ENCODE measurements around the gene NKAIN1.

DNA sequence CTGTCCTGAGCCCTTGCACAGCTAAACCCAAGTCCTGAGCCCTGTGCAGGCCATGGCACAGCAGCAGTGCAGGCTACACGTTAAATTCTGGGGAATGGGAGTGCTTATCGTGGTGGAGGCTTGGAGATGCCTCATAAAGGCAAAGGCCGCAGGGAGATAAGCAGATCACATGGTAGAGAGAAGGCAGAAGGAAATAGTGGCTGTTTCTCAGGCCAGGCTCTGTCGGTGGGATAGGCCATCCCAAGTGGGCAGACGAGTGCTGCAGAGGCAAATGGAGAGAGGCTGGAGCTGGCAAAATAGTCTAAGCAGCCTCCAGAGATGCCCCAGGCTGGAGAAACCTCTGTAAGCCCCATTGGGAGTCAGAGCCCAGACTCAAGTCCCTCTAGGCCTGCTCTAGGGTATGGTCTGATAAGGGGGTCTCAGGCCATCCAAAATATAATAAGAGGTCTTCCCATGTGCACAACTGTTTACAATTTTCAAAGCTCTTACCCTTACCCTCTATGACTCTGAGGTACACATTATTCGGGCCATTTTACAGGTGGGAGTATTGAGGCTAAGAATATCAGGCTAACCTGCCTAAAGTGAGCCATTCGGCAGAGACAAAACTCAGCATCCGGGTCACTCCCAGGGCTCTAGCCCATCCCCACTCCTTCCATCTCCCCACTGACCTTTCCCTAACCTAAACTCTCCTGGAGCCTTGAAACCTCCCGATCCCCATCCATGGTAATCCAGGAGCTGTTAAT is 79.6 kb downstream of the NKAIN1 start:
- TF ChIP-seq EZH2phosphoT487 (IDR thresholded peaks at IDR 0.05; ENCODE audit: low read length): no peak
- TF ChIP-seq, protein P1, sequence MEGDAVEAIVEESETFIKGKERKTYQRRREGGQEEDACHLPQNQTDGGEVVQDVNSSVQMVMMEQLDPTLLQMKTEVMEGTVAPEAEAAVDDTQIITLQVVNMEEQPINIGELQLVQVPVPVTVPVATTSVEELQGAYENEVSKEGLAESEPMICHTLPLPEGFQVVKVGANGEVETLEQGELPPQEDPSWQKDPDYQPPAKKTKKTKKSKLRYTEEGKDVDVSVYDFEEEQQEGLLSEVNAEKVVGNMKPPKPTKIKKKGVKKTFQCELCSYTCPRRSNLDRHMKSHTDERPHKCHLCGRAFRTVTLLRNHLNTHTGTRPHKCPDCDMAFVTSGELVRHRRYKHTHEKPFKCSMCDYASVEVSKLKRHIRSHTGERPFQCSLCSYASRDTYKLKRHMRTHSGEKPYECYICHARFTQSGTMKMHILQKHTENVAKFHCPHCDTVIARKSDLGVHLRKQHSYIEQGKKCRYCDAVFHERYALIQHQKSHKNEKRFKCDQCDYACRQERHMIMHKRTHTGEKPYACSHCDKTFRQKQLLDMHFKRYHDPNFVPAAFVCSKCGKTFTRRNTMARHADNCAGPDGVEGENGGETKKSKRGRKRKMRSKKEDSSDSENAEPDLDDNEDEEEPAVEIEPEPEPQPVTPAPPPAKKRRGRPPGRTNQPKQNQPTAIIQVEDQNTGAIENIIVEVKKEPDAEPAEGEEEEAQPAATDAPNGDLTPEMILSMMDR (IDR thresholded peaks at IDR 0.05; ENCODE audit: low read length): no peak
